Activated T-cell treated with anti-CD3 and anti-CD28 coated beads for 48 hours (primary cell): ENCODE data around the gene MAMSTR.
"Not testable (repeated sequence)": the region's sequence is repeated elsewhere in the genome, so short reads cannot be mapped to it uniquely, and the experiment has no call there.

Source experiments
- DNase-seq: peaks from one replicate; pipeline ENCODE4 v3.0.0-alpha.2; 2020; ENCODE audit warnings: low read depth

The MAMSTR gene

GRCh38 chr19:48718711-48719231, 754 bp downstream of the MAMSTR start:
- DNase-seq = no peak

GRCh38 chr19:48718106-48718505, 1.4 kb downstream of the MAMSTR start:
- not testable (repeated sequence) for DNase-seq

GRCh38 chr19:48716562-48717291, 2.8 kb downstream of the MAMSTR start:
- no peak for DNase-seq

- DNase-seq = no peak
Measured at GRCh38 chr19:48715681-48716171, 3.8 kb downstream of the MAMSTR start.

GRCh38 chr19:48714759-48715675, 4.5 kb downstream of the MAMSTR start:
- DNase-seq = no peak

- peak; percentile 98 for DNase-seq
Measured at GRCh38 chr19:48713864-48714755, 5.4 kb downstream of the MAMSTR start.

GRCh38 chr19:48713041-48713863, 6.3 kb downstream of the MAMSTR start:
- DNase-seq = no peak

GRCh38 chr19:48711106-48711662, 8.3 kb downstream of the MAMSTR start:
- DNase-seq = no peak

GRCh38 chr19:48708471-48708870, 11.1 kb downstream of the MAMSTR start:
- no peak for DNase-seq

GRCh38 chr19:48705431-48705830, 14.1 kb downstream of the MAMSTR start:
- no peak for DNase-seq

GRCh38 chr19:48703316-48703715, 16.2 kb downstream of the MAMSTR start:
- DNase-seq = no peak

GRCh38 chr19:48702701-48703100, 16.8 kb downstream of the MAMSTR start:
- no peak for DNase-seq

GRCh38 chr19:48698046-48698445, 21.5 kb downstream of the MAMSTR start:
- no peak for DNase-seq

GRCh38 chr19:48696353-48697010, 23.0 kb downstream of the MAMSTR start:
- DNase-seq = no peak

GRCh38 chr19:48695743-48696352, 23.7 kb downstream of the MAMSTR start, which contains the start of gene FUT2:
TSS of gene FUT2 (plus strand) at chr19:48695971. CDS start at chr19:48702957, 6,986 bp downstream.
- DNase-seq = no peak

GRCh38 chr19:48693629-48694028, 25.9 kb downstream of the MAMSTR start:
- not testable (repeated sequence) for DNase-seq

GRCh38 chr19:48689449-48689848, 30.1 kb downstream of the MAMSTR start:
- no peak for DNase-seq

GRCh38 chr19:48687776-48688175, 31.7 kb downstream of the MAMSTR start:
- no peak for DNase-seq

- not testable (repeated sequence) for DNase-seq
Measured at GRCh38 chr19:48686637-48687036, 32.9 kb downstream of the MAMSTR start.
